ENCODE measurements around the gene NHLH2.

Gene NHLH2

GRCh38 chr1:115833856-115834255 is 7.1 kb downstream of the NHLH2 start:
- Histone ChIP-seq H3K4me3 (ENCODE audit: low read length) (no peak overlapping the region), H3K9me3 (ENCODE audit: control insufficient read depth, low read length) (no peaks in the 10 kb centered on the region), H3K4me1 (ENCODE audit: control insufficient read depth, insufficient read depth, low read length) (peaks cover 29% of the 10 kb centered on the region), H3K27me3 (ENCODE audit: control insufficient read depth, insufficient read depth, low read length) (peaks cover 31% of the 10 kb centered on the region), H3K36me3 (ENCODE audit: control insufficient read depth, insufficient read depth, low read length) (no peaks in the 10 kb centered on the region), H3K9ac (ENCODE audit: low read length) (no peak overlapping the region)

DNA sequence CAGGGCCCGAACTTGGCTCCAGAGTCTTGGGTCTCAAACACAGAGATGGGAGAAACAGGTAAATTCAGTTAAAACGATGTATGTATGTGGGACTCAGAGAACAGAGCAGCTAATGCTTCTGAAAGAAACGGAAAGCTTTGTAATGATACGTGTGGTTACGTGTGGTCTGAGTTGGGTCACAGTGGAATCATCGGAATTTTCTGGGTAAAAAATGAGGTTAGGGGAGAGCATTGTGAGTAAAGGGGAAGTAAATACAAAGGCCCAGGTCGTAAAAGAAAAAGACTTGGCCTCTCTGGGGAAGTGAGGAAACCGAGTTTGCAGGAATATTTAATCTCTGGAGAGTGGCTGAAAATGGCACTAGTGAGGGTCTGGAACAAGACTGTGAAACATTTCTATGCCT is 8.3 kb downstream of the NHLH2 start:
- Histone ChIP-seq H3K4me1 (ENCODE audit: control insufficient read depth, insufficient read depth, low read length) (peaks cover 27% of the 10 kb centered on the region), H3K36me3 (ENCODE audit: control insufficient read depth, insufficient read depth, low read length) (no peaks in the 10 kb centered on the region), H3K27me3 (ENCODE audit: control insufficient read depth, insufficient read depth, low read length) (peaks cover 26% of the 10 kb centered on the region), H3K4me3 (ENCODE audit: low read length) (no peak overlapping the region), H3K9me3 (ENCODE audit: control insufficient read depth, low read length) (no peaks in the 10 kb centered on the region), H3K9ac (ENCODE audit: low read length) (no peak overlapping the region)

GRCh38 chr1:115830963-115831362 is 10.0 kb downstream of the NHLH2 start:
- no peak overlapping the region for H3K9ac ChIP-seq (ENCODE audit: low read length)
- no peaks in the 10 kb centered on the region for H3K9me3 ChIP-seq (ENCODE audit: control insufficient read depth, low read length)
- H3K36me3 ChIP-seq (ENCODE audit: control insufficient read depth, insufficient read depth, low read length), result no peaks in the 10 kb centered on the region
- peaks cover 12% of the 10 kb centered on the region for H3K27me3 ChIP-seq (ENCODE audit: control insufficient read depth, insufficient read depth, low read length)
- peaks cover 37% of the 10 kb centered on the region for H3K4me1 ChIP-seq (ENCODE audit: control insufficient read depth, insufficient read depth, low read length)
- no peak overlapping the region for H3K4me3 ChIP-seq (ENCODE audit: low read length)

DNA sequence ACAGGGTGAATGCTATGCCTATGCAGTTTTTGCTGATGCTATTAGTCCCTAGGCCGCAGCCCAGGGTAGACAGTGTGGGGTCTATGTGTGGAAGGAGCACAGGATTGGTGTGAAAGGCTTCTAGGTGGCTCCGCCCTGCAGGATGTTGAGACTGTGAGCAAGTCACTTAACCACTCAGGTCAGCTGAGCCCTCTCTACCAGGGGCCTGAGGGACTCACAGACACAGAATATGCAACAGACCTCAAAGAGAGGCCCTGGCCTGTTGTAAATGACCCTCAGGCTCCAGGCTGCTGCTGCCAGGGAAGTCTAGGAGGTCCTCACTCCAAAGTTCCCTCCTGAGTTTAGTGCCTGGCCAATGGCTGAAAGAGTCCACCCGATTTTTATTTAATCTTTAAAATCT is 11.0 kb downstream of the NHLH2 start:
- Histone ChIP-seq H3K9me3 (ENCODE audit: control insufficient read depth, low read length) (no peaks in the 10 kb centered on the region), H3K9ac (ENCODE audit: low read length) (no peak overlapping the region), H3K4me3 (ENCODE audit: low read length) (no peak overlapping the region), H3K27me3 (ENCODE audit: control insufficient read depth, insufficient read depth, low read length) (peaks cover 10% of the 10 kb centered on the region), H3K36me3 (ENCODE audit: control insufficient read depth, insufficient read depth, low read length) (no peaks in the 10 kb centered on the region), H3K4me1 (ENCODE audit: control insufficient read depth, insufficient read depth, low read length) (peaks cover 37% of the 10 kb centered on the region)

- Histone ChIP-seq H3K9ac (ENCODE audit: low read length) (peak overlapping the region; percentile 40), H3K9me3 (ENCODE audit: control insufficient read depth, low read length) (no peaks in the 10 kb centered on the region), H3K36me3 (ENCODE audit: control insufficient read depth, insufficient read depth, low read length) (no peaks in the 10 kb centered on the region), H3K4me1 (ENCODE audit: control insufficient read depth, insufficient read depth, low read length) (peaks cover 37% of the 10 kb centered on the region), H3K4me3 (ENCODE audit: low read length) (no peak overlapping the region), H3K27me3 (ENCODE audit: control insufficient read depth, insufficient read depth, low read length) (peaks cover 10% of the 10 kb centered on the region)
Observed at GRCh38 chr1:115829023-115829674, 11.8 kb downstream of the NHLH2 start.

GRCh38 chr1:115828101-115829022 is 12.6 kb downstream of the NHLH2 start:
- H3K9me3 ChIP-seq (ENCODE audit: control insufficient read depth, low read length), result no peaks in the 10 kb centered on the region
- H3K4me3 ChIP-seq (ENCODE audit: low read length), result peak overlapping the region; percentile 45
- H3K4me1 ChIP-seq (ENCODE audit: control insufficient read depth, insufficient read depth, low read length), result peaks cover 37% of the 10 kb centered on the region
- H3K27me3 ChIP-seq (ENCODE audit: control insufficient read depth, insufficient read depth, low read length), result peaks cover 7% of the 10 kb centered on the region
- H3K9ac ChIP-seq (ENCODE audit: low read length), result peak overlapping the region; percentile 54
- H3K36me3 ChIP-seq (ENCODE audit: control insufficient read depth, insufficient read depth, low read length), result no peaks in the 10 kb centered on the region

DNA sequence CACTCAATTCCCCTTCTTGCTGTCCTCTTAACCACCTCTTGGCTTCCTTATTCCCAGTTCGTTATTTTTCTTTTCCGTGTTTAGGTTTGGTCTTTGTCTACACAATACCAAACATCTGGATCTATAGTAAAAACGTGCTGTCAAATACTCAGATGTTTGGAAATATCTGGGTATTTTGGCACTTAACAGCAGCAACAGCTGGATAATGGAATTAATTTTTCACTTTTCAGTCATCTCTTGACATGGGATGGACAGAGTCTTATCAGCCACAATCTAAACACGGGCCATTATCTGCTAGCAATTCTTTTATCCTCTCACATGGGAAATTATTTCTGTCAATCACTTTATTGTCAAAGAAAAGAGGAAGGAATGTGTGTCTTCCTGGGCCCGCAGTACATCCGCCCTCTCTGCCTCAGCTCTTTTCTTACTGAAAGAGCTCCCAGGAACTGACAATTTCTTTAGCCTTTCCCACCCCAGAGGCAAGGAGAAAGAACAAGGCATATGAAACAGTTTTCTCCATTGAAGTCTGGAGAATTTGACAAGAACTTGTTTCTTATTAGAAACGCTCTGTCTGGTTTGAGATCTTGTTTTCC is 13.4 kb downstream of the NHLH2 start:
- Histone ChIP-seq H3K9me3 (ENCODE audit: control insufficient read depth, low read length) (no peaks in the 10 kb centered on the region), H3K36me3 (ENCODE audit: control insufficient read depth, insufficient read depth, low read length) (no peaks in the 10 kb centered on the region), H3K4me1 (ENCODE audit: control insufficient read depth, insufficient read depth, low read length) (peaks cover 37% of the 10 kb centered on the region), H3K4me3 (ENCODE audit: low read length) (no peak overlapping the region), H3K9ac (ENCODE audit: low read length) (no peak overlapping the region), H3K27me3 (ENCODE audit: control insufficient read depth, insufficient read depth, low read length) (peaks cover 7% of the 10 kb centered on the region)

DNA sequence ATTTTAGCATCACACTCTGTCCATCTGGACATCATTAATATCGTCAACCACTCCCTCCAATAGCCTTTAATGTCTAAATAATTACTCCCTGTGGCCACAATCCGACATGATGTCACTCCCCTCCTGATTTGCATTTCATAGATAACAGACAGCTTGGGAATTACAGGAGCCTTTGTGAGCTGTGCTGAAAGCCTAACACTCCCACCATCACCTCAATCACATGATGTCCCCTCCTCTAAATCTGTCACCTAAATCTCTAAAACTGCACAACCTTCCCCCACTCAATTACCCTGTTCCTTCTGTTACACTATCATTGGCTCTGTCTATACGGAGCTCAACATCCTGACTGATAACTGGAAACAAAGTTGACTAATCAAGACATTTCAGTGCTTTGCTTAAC is 14.3 kb downstream of the NHLH2 start:
- Histone ChIP-seq H3K4me3 (ENCODE audit: low read length) (no peak overlapping the region), H3K27me3 (ENCODE audit: control insufficient read depth, insufficient read depth, low read length) (peaks cover 7% of the 10 kb centered on the region), H3K4me1 (ENCODE audit: control insufficient read depth, insufficient read depth, low read length) (peaks cover 37% of the 10 kb centered on the region), H3K9ac (ENCODE audit: low read length) (no peak overlapping the region), H3K36me3 (ENCODE audit: control insufficient read depth, insufficient read depth, low read length) (no peaks in the 10 kb centered on the region), H3K9me3 (ENCODE audit: control insufficient read depth, low read length) (no peaks in the 10 kb centered on the region)

DNA sequence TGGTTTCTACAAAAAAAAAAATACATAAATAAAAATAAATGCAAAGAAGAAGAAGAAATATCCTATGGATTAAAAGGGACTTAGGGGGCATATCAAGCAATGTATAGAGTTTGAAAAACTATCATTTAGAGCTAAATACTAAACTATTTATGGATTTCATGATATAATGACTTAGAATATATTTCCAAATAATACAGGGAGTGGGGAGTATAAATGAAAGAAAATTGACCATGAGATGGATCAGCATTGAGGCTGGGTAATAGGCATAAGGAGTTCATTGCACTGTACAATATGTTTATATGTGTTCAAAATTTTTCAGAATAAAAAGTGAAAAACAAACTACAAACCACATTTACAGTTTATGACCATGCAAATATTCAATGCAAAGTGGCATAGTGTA is 18.8 kb downstream of the NHLH2 start:
- peaks cover 10% of the 10 kb centered on the region for H3K4me1 ChIP-seq (ENCODE audit: control insufficient read depth, insufficient read depth, low read length)
- no peaks in the 10 kb centered on the region for H3K27me3 ChIP-seq (ENCODE audit: control insufficient read depth, insufficient read depth, low read length)
- H3K36me3 ChIP-seq (ENCODE audit: control insufficient read depth, insufficient read depth, low read length), result no peaks in the 10 kb centered on the region
- no peaks in the 10 kb centered on the region for H3K9me3 ChIP-seq (ENCODE audit: control insufficient read depth, low read length)
- no peak overlapping the region for H3K9ac ChIP-seq (ENCODE audit: low read length)
- no peak overlapping the region for H3K4me3 ChIP-seq (ENCODE audit: low read length)

- Histone ChIP-seq H3K9me3 (ENCODE audit: control insufficient read depth, low read length) (no peaks in the 10 kb centered on the region), H3K9ac (ENCODE audit: low read length) (no peak overlapping the region), H3K27me3 (ENCODE audit: control insufficient read depth, insufficient read depth, low read length) (no peaks in the 10 kb centered on the region), H3K36me3 (ENCODE audit: control insufficient read depth, insufficient read depth, low read length) (no peaks in the 10 kb centered on the region), H3K4me1 (ENCODE audit: control insufficient read depth, insufficient read depth, low read length) (peaks cover 32% of the 10 kb centered on the region), H3K4me3 (ENCODE audit: low read length) (no peak overlapping the region)
Observed at GRCh38 chr1:115815694-115816093, 25.2 kb downstream of the NHLH2 start.

- Histone ChIP-seq H3K4me3 (ENCODE audit: low read length) (no peak overlapping the region), H3K4me1 (ENCODE audit: control insufficient read depth, insufficient read depth, low read length) (peaks cover 41% of the 10 kb centered on the region), H3K27me3 (ENCODE audit: control insufficient read depth, insufficient read depth, low read length) (no peaks in the 10 kb centered on the region), H3K36me3 (ENCODE audit: control insufficient read depth, insufficient read depth, low read length) (no peaks in the 10 kb centered on the region), H3K9ac (ENCODE audit: low read length) (no peak overlapping the region), H3K9me3 (ENCODE audit: control insufficient read depth, low read length) (no peaks in the 10 kb centered on the region)
Observed at GRCh38 chr1:115814685-115815398, 26.1 kb downstream of the NHLH2 start.
